GM23338 (cell line): ENCODE results near the gene BCL11B.

Source experiments
- CREB1 ChIP-seq: fragments of 250-450 bp; sonication (Bioruptor Pico); IDR thresholded peaks from 2 replicates; pipeline ENCODE4 v1.5.0; 2020; ENCODE audit warnings: low read depth, mild to moderate bottlenecking, moderate library complexity
- EZH2 ChIP-seq: fragments of 200-600 bp; sonication (generic); IDR thresholded peaks from one replicate; pipeline ENCODE4 v1.8.0; 2017; ENCODE audit warnings: antibody characterized with exemption, mild to moderate bottlenecking, low read depth; ENCODE audit not compliant: unreplicated experiment
- EZH2phosphoT487 ChIP-seq: fragments of 200-600 bp; sonication (generic); IDR thresholded peaks from one replicate; pipeline ENCODE4 v1.8.1; 2018; ENCODE audit warnings: antibody characterized with exemption; ENCODE audit not compliant: unreplicated experiment
- NANOG ChIP-seq: IDR thresholded peaks from 2 replicates; pipeline ENCODE4 v1.6.1; 2016; ENCODE audit warnings: antibody characterized with exemption, borderline replicate concordance
- POLR2AphosphoS5 ChIP-seq: IDR thresholded peaks from 2 replicates; pipeline ENCODE4 v1.6.1; 2016; ENCODE audit warnings: antibody characterized with exemption, low read depth
- ZNF114 ChIP-seq: fragments of 250-450 bp; sonication (Bioruptor Pico); IDR thresholded peaks from 2 replicates; pipeline ENCODE4 v1.5.0; 2020; ENCODE audit warnings: mild to moderate bottlenecking, moderate library complexity
- TF ChIP-seq, protein P1 (sequence below), 2 experiments: fragments of 200-600 bp in 1 of 2; sonication (generic) in 1 of 2; conservative IDR thresholded peaks; 2 replicates each; pipeline versions ENCODE4 v1.5.1 to v1.6.1; 2016 to 2017; ENCODE audit warnings: antibody characterized with exemption in 2 of 2, low read depth in 2 of 2, mild to moderate bottlenecking in 2 of 2, moderate library complexity in 1 of 2
- TF ChIP-seq, protein P2 (sequence below): IDR thresholded peaks from one replicate; pipeline ENCODE4 v1.6.1; 2018; ENCODE audit warnings: antibody characterized with exemption; ENCODE audit not compliant: unreplicated experiment
- TF ChIP-seq, protein P3 (sequence below): fragments of 250-450 bp; sonication (Bioruptor Pico); IDR thresholded peaks from 2 replicates; pipeline ENCODE4 v1.5.0; 2020; ENCODE audit warnings: mild to moderate bottlenecking, moderate library complexity

DNA sequence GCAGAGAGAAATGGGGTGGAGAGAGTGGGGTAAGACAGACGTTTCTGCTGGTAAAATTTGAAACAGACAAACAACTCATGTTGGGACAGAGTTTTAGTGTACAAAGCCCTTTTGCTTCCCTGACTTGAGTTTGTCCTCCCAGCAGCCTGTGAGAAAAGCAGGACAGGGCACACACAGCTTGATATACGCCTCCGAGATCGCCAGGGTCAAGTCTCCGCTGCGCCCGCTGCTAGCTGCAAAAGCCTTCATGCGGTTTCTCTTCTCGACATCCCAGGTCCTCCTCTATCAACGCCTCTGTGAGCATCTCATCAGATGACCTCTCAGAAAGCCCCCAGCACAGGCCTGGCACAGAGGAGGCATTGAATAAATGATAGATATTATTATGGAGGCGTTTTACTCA, 9.4 kb upstream of the BCL11B start:
- TF ChIP-seq, protein P1, sequence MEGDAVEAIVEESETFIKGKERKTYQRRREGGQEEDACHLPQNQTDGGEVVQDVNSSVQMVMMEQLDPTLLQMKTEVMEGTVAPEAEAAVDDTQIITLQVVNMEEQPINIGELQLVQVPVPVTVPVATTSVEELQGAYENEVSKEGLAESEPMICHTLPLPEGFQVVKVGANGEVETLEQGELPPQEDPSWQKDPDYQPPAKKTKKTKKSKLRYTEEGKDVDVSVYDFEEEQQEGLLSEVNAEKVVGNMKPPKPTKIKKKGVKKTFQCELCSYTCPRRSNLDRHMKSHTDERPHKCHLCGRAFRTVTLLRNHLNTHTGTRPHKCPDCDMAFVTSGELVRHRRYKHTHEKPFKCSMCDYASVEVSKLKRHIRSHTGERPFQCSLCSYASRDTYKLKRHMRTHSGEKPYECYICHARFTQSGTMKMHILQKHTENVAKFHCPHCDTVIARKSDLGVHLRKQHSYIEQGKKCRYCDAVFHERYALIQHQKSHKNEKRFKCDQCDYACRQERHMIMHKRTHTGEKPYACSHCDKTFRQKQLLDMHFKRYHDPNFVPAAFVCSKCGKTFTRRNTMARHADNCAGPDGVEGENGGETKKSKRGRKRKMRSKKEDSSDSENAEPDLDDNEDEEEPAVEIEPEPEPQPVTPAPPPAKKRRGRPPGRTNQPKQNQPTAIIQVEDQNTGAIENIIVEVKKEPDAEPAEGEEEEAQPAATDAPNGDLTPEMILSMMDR (conservative IDR thresholded peaks at IDR 0.05; ENCODE audit: low read depth in 2 of 2) = no peak
- TF ChIP-seq CREB1 (CRISPR knock-in tag) (no peak), POLR2AphosphoS5 (no peak), EZH2 (no peak), EZH2phosphoT487 (no peak), ZNF114 (CRISPR knock-in tag) (no peak), NANOG (no peak)
- TF ChIP-seq, protein P2, sequence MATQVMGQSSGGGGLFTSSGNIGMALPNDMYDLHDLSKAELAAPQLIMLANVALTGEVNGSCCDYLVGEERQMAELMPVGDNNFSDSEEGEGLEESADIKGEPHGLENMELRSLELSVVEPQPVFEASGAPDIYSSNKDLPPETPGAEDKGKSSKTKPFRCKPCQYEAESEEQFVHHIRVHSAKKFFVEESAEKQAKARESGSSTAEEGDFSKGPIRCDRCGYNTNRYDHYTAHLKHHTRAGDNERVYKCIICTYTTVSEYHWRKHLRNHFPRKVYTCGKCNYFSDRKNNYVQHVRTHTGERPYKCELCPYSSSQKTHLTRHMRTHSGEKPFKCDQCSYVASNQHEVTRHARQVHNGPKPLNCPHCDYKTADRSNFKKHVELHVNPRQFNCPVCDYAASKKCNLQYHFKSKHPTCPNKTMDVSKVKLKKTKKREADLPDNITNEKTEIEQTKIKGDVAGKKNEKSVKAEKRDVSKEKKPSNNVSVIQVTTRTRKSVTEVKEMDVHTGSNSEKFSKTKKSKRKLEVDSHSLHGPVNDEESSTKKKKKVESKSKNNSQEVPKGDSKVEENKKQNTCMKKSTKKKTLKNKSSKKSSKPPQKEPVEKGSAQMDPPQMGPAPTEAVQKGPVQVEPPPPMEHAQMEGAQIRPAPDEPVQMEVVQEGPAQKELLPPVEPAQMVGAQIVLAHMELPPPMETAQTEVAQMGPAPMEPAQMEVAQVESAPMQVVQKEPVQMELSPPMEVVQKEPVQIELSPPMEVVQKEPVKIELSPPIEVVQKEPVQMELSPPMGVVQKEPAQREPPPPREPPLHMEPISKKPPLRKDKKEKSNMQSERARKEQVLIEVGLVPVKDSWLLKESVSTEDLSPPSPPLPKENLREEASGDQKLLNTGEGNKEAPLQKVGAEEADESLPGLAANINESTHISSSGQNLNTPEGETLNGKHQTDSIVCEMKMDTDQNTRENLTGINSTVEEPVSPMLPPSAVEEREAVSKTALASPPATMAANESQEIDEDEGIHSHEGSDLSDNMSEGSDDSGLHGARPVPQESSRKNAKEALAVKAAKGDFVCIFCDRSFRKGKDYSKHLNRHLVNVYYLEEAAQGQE = no peak
- TF ChIP-seq, protein P3, sequence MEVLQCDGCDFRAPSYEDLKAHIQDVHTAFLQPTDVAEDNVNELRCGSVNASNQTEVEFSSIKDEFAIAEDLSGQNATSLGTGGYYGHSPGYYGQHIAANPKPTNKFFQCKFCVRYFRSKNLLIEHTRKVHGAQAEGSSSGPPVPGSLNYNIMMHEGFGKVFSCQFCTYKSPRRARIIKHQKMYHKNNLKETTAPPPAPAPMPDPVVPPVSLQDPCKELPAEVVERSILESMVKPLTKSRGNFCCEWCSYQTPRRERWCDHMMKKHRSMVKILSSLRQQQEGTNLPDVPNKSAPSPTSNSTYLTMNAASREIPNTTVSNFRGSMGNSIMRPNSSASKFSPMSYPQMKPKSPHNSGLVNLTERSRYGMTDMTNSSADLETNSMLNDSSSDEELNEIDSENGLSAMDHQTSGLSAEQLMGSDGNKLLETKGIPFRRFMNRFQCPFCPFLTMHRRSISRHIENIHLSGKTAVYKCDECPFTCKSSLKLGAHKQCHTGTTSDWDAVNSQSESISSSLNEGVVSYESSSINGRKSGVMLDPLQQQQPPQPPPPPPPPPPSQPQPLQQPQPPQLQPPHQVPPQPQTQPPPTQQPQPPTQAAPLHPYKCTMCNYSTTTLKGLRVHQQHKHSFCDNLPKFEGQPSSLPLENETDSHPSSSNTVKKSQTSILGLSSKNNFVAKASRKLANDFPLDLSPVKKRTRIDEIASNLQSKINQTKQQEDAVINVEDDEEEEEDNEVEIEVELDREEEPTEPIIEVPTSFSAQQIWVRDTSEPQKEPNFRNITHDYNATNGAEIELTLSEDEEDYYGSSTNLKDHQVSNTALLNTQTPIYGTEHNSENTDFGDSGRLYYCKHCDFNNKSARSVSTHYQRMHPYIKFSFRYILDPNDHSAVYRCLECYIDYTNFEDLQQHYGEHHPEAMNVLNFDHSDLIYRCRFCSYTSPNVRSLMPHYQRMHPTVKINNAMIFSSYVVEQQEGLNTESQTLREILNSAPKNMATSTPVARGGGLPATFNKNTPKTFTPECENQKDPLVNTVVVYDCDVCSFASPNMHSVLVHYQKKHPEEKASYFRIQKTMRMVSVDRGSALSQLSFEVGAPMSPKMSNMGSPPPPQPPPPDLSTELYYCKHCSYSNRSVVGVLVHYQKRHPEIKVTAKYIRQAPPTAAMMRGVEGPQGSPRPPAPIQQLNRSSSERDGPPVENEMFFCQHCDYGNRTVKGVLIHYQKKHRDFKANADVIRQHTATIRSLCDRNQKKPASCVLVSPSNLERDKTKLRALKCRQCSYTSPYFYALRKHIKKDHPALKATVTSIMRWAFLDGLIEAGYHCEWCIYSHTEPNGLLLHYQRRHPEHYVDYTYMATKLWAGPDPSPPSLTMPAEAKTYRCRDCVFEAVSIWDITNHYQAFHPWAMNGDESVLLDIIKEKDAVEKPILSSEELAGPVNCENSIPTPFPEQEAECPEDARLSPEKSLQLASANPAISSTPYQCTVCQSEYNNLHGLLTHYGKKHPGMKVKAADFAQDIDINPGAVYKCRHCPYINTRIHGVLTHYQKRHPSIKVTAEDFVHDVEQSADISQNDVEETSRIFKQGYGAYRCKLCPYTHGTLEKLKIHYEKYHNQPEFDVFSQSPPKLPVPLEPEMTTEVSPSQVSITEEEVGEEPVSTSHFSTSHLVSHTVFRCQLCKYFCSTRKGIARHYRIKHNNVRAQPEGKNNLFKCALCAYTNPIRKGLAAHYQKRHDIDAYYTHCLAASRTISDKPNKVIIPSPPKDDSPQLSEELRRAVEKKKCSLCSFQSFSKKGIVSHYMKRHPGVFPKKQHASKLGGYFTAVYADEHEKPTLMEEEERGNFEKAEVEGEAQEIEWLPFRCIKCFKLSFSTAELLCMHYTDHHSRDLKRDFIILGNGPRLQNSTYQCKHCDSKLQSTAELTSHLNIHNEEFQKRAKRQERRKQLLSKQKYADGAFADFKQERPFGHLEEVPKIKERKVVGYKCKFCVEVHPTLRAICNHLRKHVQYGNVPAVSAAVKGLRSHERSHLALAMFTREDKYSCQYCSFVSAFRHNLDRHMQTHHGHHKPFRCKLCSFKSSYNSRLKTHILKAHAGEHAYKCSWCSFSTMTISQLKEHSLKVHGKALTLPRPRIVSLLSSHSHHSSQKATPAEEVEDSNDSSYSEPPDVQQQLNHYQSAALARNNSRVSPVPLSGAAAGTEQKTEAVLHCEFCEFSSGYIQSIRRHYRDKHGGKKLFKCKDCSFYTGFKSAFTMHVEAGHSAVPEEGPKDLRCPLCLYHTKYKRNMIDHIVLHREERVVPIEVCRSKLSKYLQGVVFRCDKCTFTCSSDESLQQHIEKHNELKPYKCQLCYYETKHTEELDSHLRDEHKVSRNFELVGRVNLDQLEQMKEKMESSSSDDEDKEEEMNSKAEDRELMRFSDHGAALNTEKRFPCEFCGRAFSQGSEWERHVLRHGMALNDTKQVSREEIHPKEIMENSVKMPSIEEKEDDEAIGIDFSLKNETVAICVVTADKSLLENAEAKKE = no peak
